Endometrium (tissue), 2 donors: Measurements from ENCODE around the gene ZNF174.
A peak's percentile ranks its signal among the peaks of the same experiment; 100 is the strongest.

Experiments
- FAIRE-seq: peaks from 2 replicates; lab custom pipeline; 2012; peaks lifted over from hg19 to GRCh38; lab: Jason Lieb, UNC
- donor health status: control.
- donor health status: control.

Gene ZNF174

GRCh38 chr16:3443108-3444031, 42.4 kb downstream of the ZNF174 start, which contains the start of the genes NAA60 and ZNF597:
NAA60 (plus strand) TSS chr16:3443680; CDS start chr16:3476228, 32,548 bp downstream.
ZNF597 (minus strand) TSS chr16:3443504; CDS start chr16:3443153, 351 bp downstream.
- peak; percentile 71 for FAIRE-seq

- no peak for FAIRE-seq
Observed at GRCh38 chr16:3444032-3444388, 43.0 kb downstream of the ZNF174 start.

- FAIRE-seq = no peak
Observed at GRCh38 chr16:3454093-3454492, 53.1 kb downstream of the ZNF174 start.

GRCh38 chr16:3454631-3455147, 53.7 kb downstream of the ZNF174 start:
- FAIRE-seq = no peak

- no peak for FAIRE-seq
Observed at GRCh38 chr16:3457434-3458252, 56.6 kb downstream of the ZNF174 start.

- FAIRE-seq = no peak
Observed at GRCh38 chr16:3458278-3458851, 57.4 kb downstream of the ZNF174 start.

- FAIRE-seq = no peak
Observed at GRCh38 chr16:3458852-3459361, 57.9 kb downstream of the ZNF174 start.
